ENCODE data around the gene MEI1. TPM values are rescaled to one million over a fixed set of nuclear protein-coding genes. Genes with fewer than 3 reads are reported as not detected.

Gene MEI1
- polyA plus RNA-seq, 6 donors from 2014 or later: 75.0 to 160 (median 83.4) TPM

DNA sequence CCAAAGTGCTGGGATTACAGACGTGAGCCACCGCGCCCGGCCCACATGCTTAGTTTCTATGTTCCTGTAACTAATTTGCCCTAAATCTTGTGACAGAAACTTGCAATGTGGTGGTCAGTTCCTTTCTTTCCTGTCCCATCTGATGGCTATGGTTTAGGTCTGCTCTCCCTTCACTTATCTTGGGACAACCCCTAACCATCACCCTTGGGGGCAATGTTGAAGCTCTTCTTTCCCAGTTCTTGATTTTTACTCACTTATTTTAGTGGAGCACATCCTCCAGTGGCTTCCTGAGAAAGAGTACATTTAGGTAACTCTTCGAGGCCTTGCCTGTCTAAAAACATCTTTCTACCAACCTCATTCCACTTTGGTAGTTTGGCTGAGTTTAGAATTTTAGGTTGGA, 140.9 kb downstream of the MEI1 start:
- Mint-ChIP-seq H3K27ac (peak overlapping the region in 3 of 6 donors; percentile 67 to 92 (median 80)), H3K4me1 (peaks cover 46 to 87% (median 61%) of the 10 kb centered on the region in 3 donors), H3K4me3 (no peak overlapping the region), H3K36me3 (peaks cover 14 to 16% of the 10 kb centered on the region in 2 donors), H3K27me3 (no peaks in the 10 kb centered on the region), H3K9me3 (no peaks in the 10 kb centered on the region)
- no peak for ATAC-seq (ENCODE audit: low read depth in 2 of 2)
- no peak for DNase-seq

DNA sequence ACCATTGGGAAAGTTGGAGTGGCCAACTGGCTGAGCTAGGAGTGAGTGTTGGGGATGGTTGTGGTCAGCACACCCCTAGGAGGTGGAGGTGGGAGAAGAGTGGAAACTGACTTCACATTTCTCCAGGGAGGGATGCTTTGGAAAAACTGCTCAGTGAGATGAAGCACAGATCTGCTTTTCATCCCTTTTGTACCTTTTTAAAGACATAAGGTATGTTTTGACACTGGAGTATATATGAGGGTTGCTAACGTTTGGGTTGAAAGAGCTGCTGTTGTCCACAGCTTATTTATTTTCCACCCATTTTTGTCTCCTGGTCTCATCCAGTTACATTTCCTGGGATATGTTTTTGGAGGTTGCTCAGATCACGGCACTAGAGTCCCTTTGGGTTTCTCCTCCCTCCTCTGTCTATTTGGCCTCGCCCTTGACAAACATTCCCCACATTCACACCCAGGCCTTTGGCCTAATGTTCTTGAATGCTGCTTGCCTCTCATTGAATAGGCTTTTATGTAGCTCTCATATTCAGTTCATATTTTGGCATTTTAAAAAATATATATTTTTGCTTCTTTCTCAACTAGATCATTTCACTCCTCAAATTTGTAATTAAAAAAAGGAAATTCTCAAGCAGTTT, 141.9 kb downstream of the MEI1 start:
- Mint-ChIP-seq H3K9me3 (no peaks in the 10 kb centered on the region), H3K27ac (peak overlapping the region in 5 of 6 donors; percentile 67 to 92 (median 80)), H3K4me3 (no peak overlapping the region), H3K4me1 (peaks cover 55 to 88% (median 64%) of the 10 kb centered on the region in 3 donors), H3K36me3 (peaks cover 14 to 15% of the 10 kb centered on the region in 2 donors), H3K27me3 (no peaks in the 10 kb centered on the region)
- ATAC-seq (ENCODE audit: low read depth in 2 of 2): no peak
- DNase-seq: no peak

DNA sequence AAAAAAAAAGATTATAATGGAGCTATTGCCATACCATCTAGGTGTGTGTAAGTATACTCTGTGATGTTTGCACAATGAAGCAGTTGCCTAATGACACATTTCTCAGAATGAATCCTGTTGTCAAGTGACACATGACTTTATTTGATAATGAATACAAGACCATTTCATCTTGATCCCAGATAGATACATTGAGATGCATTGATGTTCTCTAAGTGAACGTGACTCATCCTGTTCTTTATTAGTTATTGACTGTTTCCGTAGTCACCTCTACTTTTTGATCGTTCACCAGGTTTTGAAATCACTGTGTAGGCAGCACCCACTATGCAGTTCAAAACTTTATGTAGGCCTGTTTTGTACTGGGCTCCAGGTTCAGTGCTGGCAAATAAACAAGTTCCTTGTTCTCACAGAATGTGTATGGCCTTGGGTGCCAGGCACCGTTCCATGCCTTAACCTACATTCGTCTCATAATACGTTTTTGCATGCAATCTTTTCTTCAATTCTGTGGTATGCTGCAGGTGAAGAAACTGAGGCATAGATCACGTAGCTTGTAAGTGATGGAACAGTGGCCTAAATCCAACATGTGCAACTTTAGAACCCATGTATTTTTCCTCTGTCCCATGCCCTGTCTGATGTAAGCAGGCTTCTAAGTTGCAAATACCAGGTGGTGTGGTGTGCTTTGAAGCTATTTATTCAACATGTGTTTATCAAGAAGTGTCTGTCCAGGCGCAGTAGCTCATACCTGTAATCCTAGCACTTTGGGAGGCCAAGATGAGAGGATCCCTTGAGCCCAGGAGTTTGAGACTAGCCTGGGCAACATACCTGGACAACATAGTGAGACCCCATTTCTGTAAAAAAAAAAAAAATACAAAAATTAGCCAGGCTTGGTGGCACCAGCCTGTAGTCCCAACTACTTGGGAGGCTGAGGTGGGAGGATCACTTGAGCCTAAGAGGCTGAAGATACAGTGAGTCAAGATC, 144.0 kb downstream of the MEI1 start:
- Mint-ChIP-seq H3K27me3 (no peaks in the 10 kb centered on the region), H3K9me3 (no peaks in the 10 kb centered on the region), H3K4me3 (peak overlapping the region in 2 of 8 donors; percentile 25 to 47), H3K4me1 (peaks cover 56 to 90% (median 65%) of the 10 kb centered on the region in 3 donors), H3K36me3 (peaks cover 7% of the 10 kb centered on the region in 2 donors), H3K27ac (peak overlapping the region in 3 of 6 donors; percentile 4 to 69 (median 21))
- DNase-seq (no peak), ATAC-seq (ENCODE audit: low read depth in 2 of 2) (no peak)

GRCh38 chr22:41844036-41844435, 144.7 kb downstream of the MEI1 start:
- peak overlapping the region in 5 of 6 donors; percentile 32 to 86 (median 44) for H3K27ac Mint-ChIP-seq
- ATAC-seq (ENCODE audit: low read depth in 2 of 2): peak; percentile 58 to 73
- peak overlapping the region in 3 of 8 donors; percentile 30 to 36 (median 32) for H3K4me3 Mint-ChIP-seq
- no peaks in the 10 kb centered on the region for H3K27me3 Mint-ChIP-seq
- peaks cover 54 to 89% (median 62%) of the 10 kb centered on the region in 3 donors for H3K4me1 Mint-ChIP-seq
- H3K9me3 Mint-ChIP-seq: no peaks in the 10 kb centered on the region
- H3K36me3 Mint-ChIP-seq: peaks cover 4% of the 10 kb centered on the region in 2 donors
- no peak for DNase-seq

DNA sequence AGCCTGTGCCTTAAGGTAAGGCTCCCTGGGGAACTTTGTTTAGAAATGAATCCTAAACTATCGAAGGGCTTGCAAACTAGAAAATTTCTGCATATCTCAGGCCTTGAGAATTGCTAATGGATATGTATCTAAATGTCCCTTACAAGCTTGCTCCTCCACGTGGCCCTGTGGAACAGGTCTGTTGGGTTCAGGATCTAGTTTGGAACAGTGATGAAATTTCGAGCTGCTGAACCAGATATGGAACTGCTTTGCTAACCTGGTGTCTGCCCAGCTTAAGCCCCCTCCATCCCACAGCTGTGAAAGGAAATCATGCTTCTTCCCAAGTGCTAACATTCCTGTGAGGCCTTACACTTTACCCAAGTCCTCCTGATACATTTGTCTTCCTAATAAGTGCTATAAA, 145.2 kb downstream of the MEI1 start:
- no peaks in the 10 kb centered on the region for H3K9me3 Mint-ChIP-seq
- no peak for DNase-seq
- peak overlapping the region in 5 of 6 donors; percentile 36 to 75 (median 57) for H3K27ac Mint-ChIP-seq

DNA sequence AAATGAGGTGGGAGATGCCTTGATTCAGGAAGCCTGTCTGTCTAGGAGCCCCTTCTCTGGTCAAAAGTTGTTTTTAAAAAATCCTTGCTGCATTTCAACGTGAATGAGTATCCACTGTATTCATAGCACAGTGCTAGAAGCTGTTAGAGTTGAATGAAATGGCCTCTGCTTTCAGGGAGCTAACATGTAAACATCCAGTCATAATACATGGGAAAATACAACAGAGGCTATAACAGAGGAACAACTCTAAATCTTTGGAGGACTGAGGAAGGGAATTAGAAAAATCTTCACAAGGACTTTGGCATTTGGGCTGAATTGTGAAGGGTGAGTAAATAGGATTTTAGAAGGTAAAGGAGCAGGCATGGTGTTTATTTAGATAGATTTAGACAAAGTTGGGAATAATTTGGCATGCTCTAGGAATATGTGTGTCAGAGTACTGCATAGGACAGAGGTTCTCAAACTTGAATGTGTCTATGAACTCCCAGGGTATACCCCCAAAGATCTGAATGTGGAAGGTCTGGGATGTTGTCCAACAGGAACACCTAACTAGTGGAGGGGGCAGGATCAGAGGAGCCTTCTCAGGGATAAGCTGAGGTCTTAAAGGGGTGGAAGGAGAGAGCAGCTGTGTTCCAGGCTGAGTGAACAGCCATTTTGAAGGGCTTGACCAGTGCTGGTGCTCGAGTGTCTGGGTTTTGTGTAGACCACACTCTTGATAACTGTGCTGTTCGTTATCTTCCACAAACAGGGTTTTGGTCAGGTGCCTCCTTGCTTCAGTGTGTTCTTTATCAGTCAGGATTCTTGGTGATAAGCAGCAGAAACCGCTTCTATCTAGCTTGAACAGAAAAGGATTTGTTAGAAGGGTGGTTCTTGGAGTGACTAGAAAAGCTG, 146.3 kb downstream of the MEI1 start:
- ATAC-seq (ENCODE audit: low read depth in 2 of 2) (no peak), DNase-seq (no peak)
- H3K36me3 Mint-ChIP-seq: no peaks in the 10 kb centered on the region
- peak overlapping the region; percentile 2 to 92 (median 74) for H3K27ac Mint-ChIP-seq
- no peaks in the 10 kb centered on the region for H3K27me3 Mint-ChIP-seq
- peak overlapping the region in 1 of 8 donors; percentile 69 for H3K4me3 Mint-ChIP-seq
- peaks cover 43 to 88% (median 59%) of the 10 kb centered on the region in 3 donors for H3K4me1 Mint-ChIP-seq
- no peaks in the 10 kb centered on the region for H3K9me3 Mint-ChIP-seq

More for the DNA sequence above, 145.2 kb downstream of the MEI1 start:
- H3K4me1 Mint-ChIP-seq: peaks cover 49 to 89% (median 61%) of the 10 kb centered on the region in 3 donors
- H3K36me3 Mint-ChIP-seq: no peaks in the 10 kb centered on the region
- peak overlapping the region in 1 of 8 donors; percentile 36 for H3K4me3 Mint-ChIP-seq
- H3K27me3 Mint-ChIP-seq: no peaks in the 10 kb centered on the region
- ATAC-seq (ENCODE audit: low read depth in 2 of 2): no peak

GRCh38 chr22:41846268-41846987, 147.1 kb downstream of the MEI1 start:
- Mint-ChIP-seq H3K27me3 (no peaks in the 10 kb centered on the region), H3K36me3 (no peaks in the 10 kb centered on the region), H3K4me1 (peaks cover 38 to 80% (median 54%) of the 10 kb centered on the region in 3 donors), H3K9me3 (no peaks in the 10 kb centered on the region), H3K4me3 (peak overlapping the region in 1 of 8 donors; percentile 69), H3K27ac (peak overlapping the region in 4 of 6 donors; percentile 32 to 77 (median 53))
- ATAC-seq (ENCODE audit: low read depth in 2 of 2) (no peak), DNase-seq (no peak)

DNA sequence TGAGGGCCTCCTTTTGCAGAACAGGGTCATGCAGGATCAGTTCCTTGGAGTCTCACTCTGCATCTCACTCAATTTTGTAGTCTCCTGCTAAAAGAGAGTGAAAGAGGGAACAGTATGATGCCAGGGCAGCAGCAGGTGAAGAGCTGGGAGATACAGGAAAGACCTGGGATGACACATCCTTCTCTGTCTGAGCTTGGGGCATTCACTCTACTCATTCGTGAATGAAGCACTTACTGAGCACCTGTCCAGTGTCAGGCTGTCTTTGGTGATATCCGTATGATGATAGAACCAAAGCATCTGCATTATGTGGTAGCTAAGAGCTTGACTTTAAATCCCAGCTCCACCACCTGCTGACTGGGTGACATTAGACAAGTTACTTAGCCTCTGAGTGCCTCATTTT, 148.0 kb downstream of the MEI1 start:
- H3K9me3 Mint-ChIP-seq: no peaks in the 10 kb centered on the region
- H3K27me3 Mint-ChIP-seq: no peaks in the 10 kb centered on the region
- H3K27ac Mint-ChIP-seq: peak overlapping the region in 5 of 6 donors; percentile 51 to 77 (median 60)
- H3K4me3 Mint-ChIP-seq: peak overlapping the region in 1 of 8 donors; percentile 13
- no peaks in the 10 kb centered on the region for H3K36me3 Mint-ChIP-seq
- no peak for DNase-seq
- H3K4me1 Mint-ChIP-seq: peaks cover 37 to 83% (median 52%) of the 10 kb centered on the region in 3 donors
- no peak for ATAC-seq (ENCODE audit: low read depth in 2 of 2)

GRCh38 chr22:41848468-41848867, 149.2 kb downstream of the MEI1 start:
- ATAC-seq (ENCODE audit: low read depth in 2 of 2) (peak; percentile 48 to 63), DNase-seq (no peak)
- Mint-ChIP-seq H3K4me1 (peaks cover 43 to 83% (median 54%) of the 10 kb centered on the region in 3 donors), H3K27me3 (no peaks in the 10 kb centered on the region), H3K4me3 (peak overlapping the region in 2 of 8 donors; percentile 52 to 69), H3K9me3 (no peaks in the 10 kb centered on the region), H3K36me3 (no peaks in the 10 kb centered on the region), H3K27ac (peak overlapping the region in 2 of 6 donors; percentile 38 to 76)

Other genes with a start within 250 kb of the MEI1 start
- gene PHF5A, start 230.8 kb upstream of the MEI1 start, polyA plus RNA-seq (ENCODE audit: low read depth in 6 of 6): 10 to 100 TPM; 20.5 to 34.2 (median 26.7) TPM
- 100 to 1,000 TPM in 3 of 6 donors, 10 to 100 TPM in 3; 88.9 to 124 (median 106) TPM for gene ACO2, start 230.4 kb upstream of the MEI1 start, polyA plus RNA-seq (ENCODE audit: low read depth in 6 of 6)
- 10 to 100 TPM; 17.9 to 27.2 (median 22.6) TPM for gene POLR3H, start 155.0 kb upstream of the MEI1 start, polyA plus RNA-seq (ENCODE audit: low read depth in 6 of 6)
- gene CSDC2, start 138.5 kb upstream of the MEI1 start, polyA plus RNA-seq (ENCODE audit: low read depth in 6 of 6): not detected
- gene PMM1, start 109.7 kb upstream of the MEI1 start, polyA plus RNA-seq (ENCODE audit: low read depth in 6 of 6): 10 to 100 TPM; 15.5 to 22.2 (median 17.4) TPM
- gene DESI1, start 78.5 kb upstream of the MEI1 start, polyA plus RNA-seq (ENCODE audit: low read depth in 6 of 6): 10 to 100 TPM in 2 of 6 donors, 1 to 10 TPM in 4; 5.1 to 11.1 (median 9.1) TPM
- gene XRCC6, start 78.2 kb upstream of the MEI1 start, polyA plus RNA-seq (ENCODE audit: low read depth in 6 of 6): 100 to 1,000 TPM; 407 to 580 (median 420) TPM
- 100 to 1,000 TPM; 264 to 311 (median 271) TPM for gene SNU13, start 10.6 kb upstream of the MEI1 start, polyA plus RNA-seq (ENCODE audit: low read depth in 6 of 6)
- gene CCDC134, start 101.2 kb downstream of the MEI1 start, polyA plus RNA-seq (ENCODE audit: low read depth in 6 of 6): 1 to 10 TPM; 2.1 to 7.6 (median 3.6) TPM
- gene SREBF2, start 133.6 kb downstream of the MEI1 start, polyA plus RNA-seq (ENCODE audit: low read depth in 6 of 6): 10 to 100 TPM; 30.1 to 52.8 (median 40.7) TPM
- 1 to 10 TPM in 1 of 6 donors, under 1 TPM in 5; 0.28 to 1.7 (median 0.67) TPM for gene SHISA8, start 215.6 kb downstream of the MEI1 start, polyA plus RNA-seq (ENCODE audit: low read depth in 6 of 6)
- 100 to 1,000 TPM in 1 of 6 donors, 10 to 100 TPM in 5; 65.3 to 104 (median 84.2) TPM for gene TNFRSF13C, start 227.3 kb downstream of the MEI1 start, polyA plus RNA-seq (ENCODE audit: low read depth in 6 of 6)
- gene CENPM, start 247.6 kb downstream of the MEI1 start, polyA plus RNA-seq (ENCODE audit: low read depth in 6 of 6): 10 to 100 TPM; 41.2 to 70.9 (median 53.0) TPM

All from naive B cell (primary cell).